ENCODE results near the gene NPHP3.

NPHP3 gene

DNA sequence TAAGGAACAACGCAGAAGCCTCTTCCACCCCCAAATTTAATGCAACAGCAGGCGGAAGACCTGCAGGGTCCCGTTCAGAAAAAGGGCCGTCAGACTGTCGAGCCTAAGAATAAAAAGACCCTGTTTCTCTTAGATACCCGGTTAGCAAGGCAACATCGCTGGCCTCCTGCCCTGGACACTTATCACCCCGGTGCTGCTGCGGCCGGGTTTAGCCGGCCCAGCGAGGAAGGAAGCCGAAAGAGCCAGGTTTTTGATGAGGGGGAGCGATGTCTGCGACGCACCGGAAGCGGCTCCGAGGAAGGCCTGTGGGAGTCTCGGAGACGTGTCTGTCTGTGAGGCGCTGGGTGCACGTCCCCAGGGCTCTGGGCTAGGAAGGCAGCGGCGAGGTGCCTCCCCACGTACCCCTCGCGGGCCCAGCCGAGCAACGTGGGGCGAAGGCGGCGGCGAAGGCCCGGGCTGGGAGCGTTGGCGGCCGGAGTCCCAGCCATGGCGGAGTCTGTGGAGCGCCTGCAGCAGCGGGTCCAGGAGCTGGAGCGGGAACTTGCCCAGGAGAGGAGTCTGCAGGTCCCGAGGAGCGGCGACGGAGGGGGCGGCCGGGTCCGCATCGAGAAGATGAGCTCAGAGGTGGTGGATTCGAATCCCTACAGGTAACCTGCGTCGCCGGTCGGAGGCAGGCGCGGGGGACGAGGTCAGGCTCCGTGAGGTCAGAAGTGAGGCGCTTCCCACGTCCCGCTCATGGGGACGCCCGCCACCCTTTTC lies 62.0 kb downstream of the NPHP3 start, which contains the start of gene UBA5:
UBA5 (plus strand) TSS at position 278 of the 759 bp plus-strand sequence; CDS start at position 487, 209 bp downstream.
- peak within 1 kb of the TSS; percentile 80 for H3K4me3 ChIP-seq (ENCODE audit: low read length)
- no peaks in the 10 kb centered on the region for H3K36me3 ChIP-seq (ENCODE audit: control insufficient read depth, insufficient read depth, low read length)
- no peaks in the 10 kb centered on the region for H3K4me1 ChIP-seq (ENCODE audit: control insufficient read depth, insufficient read depth, low read length)
- no peaks in the 10 kb centered on the region for H3K9me3 ChIP-seq (ENCODE audit: control insufficient read depth, insufficient read depth, low read length)
- DNase-seq (ENCODE audit: low read depth, low spot score): no peak
- no peak within 1 kb of the TSS for H3K27ac ChIP-seq (ENCODE audit: low read length)
- no peaks in the 10 kb centered on the region for H3K27me3 ChIP-seq (ENCODE audit: control insufficient read depth, insufficient read depth, low read length)
- WGBS (ENCODE audit: insufficient coverage, insufficient read length): no CpG with 5 or more reads among the region's 64 CpGs

DNA sequence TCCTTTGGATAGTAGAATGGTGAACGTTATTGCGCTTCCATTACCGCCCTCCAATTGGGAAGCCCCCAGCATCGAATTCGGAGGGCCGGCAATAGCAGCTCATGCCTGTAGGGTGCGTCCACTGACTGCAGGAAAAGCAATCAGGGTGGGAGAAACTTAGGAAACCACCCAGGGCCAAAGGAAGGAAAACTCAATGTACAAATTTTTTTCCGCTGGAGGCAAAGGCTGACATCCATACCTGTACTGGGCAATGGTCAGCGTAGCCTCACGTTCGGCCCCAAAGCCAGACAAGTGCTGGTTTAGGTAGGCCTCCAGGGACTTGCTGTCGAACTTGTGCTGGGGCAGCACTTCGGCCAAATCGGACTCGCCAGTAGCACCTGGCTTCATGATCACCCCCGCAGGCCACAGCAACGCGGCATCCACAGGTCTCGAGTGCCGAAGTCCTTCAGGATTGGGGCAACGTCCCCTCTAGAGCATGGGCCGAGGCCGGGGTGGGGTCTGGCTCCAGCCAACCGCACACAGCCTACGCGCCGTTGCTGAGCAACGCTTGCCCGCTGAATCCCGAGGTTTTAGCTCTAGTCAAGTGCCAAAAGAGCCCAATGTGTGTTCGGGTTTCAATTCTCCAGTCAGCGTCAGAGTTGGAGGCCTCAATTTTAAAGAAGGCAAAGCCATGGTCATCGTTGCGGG lies 62.7 kb downstream of the NPHP3 start, which contains the start of gene ACAD11:
ACAD11 (minus strand) TSS at position 445 of the 687 bp plus-strand sequence; CDS start at position 387, 58 bp downstream.
- no CpG with 5 or more reads among the region's 34 CpGs for WGBS (ENCODE audit: insufficient coverage, insufficient read length)
- H3K27me3 ChIP-seq (ENCODE audit: control insufficient read depth, insufficient read depth, low read length): no peaks in the 10 kb centered on the region
- H3K4me3 ChIP-seq (ENCODE audit: low read length): peak within 1 kb of the TSS; percentile 80
- H3K4me1 ChIP-seq (ENCODE audit: control insufficient read depth, insufficient read depth, low read length): no peaks in the 10 kb centered on the region
- no peak within 1 kb of the TSS for H3K27ac ChIP-seq (ENCODE audit: low read length)
- no peaks in the 10 kb centered on the region for H3K36me3 ChIP-seq (ENCODE audit: control insufficient read depth, insufficient read depth, low read length)
- no peaks in the 10 kb centered on the region for H3K9me3 ChIP-seq (ENCODE audit: control insufficient read depth, insufficient read depth, low read length)
- no peak for DNase-seq (ENCODE audit: low read depth, low spot score)

DNA sequence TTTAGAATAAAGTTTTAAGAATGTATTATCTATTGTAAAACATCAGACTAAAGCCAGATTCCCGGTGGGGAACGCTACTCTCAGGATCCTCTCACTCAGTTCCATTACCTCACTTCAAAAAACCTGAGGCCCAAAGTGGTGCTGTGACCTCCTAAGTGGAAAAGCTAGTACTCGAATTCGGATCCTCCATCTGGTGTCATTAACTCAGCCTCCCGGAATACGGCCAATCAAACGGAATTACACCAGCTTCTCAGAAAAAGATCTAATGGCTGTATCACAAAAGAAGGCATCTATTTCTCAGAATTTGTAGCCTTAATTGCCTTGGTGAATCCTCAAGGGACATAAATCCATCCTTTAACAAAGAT lies 63.2 kb downstream of the NPHP3 start:
- H3K4me1 ChIP-seq (ENCODE audit: control insufficient read depth, insufficient read depth, low read length): no peaks in the 10 kb centered on the region
- no peaks in the 10 kb centered on the region for H3K27me3 ChIP-seq (ENCODE audit: control insufficient read depth, insufficient read depth, low read length)
- H3K9me3 ChIP-seq (ENCODE audit: control insufficient read depth, insufficient read depth, low read length): no peaks in the 10 kb centered on the region
- H3K36me3 ChIP-seq (ENCODE audit: control insufficient read depth, insufficient read depth, low read length): no peaks in the 10 kb centered on the region
- WGBS (ENCODE audit: insufficient coverage, insufficient read length): no CpG with 5 or more reads among the region's 7 CpGs
- no peak for DNase-seq (ENCODE audit: low read depth, low spot score)
- peak overlapping the region; percentile 80; the same call in 1 of the 2 replicates for H3K4me3 ChIP-seq (ENCODE audit: low read length)
- no peak overlapping the region for H3K27ac ChIP-seq (ENCODE audit: low read length)

DNA sequence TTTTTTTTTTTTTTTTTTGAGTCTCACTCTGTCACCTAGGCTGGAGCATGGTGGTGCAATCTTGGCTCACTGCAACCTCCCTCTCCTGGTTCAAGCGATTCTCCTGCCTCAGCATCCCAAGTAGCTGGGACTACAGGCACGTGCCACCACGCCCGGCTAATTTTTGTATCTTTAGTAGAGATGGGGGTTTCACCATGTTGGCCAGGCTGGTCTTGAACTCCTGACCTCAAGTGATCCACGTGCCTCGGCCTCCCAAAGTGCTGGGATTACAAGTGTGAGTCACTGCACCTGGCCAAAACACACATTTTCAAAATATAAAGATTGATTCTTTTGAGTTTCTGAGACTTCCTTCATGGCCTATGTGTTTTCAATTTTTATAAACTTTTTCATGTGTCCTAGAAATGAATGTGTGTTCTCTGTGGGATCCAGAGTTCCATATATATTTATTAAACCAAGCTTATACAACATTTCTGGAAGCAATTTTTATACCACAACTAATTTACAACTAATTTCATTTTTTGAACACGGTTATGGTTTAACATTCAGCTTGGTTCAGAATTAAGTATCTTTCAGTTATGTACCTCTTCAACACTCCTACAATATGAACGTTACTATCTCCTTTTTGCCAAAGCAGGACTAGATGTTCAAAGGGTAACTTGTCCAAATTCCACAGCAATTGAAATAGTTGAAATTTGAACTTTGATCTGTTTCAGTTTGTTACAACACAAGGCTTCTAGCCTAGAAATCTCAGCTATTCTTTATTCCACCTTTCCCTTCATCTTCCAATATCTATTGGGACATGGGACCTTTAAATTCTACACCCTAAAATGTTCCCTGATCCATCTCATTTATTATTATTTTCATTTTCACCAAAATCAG lies 64.1 kb downstream of the NPHP3 start:
- H3K27ac ChIP-seq (ENCODE audit: low read length): no peak overlapping the region
- no peaks in the 10 kb centered on the region for H3K4me1 ChIP-seq (ENCODE audit: control insufficient read depth, insufficient read depth, low read length)
- no CpG with 5 or more reads among the region's 8 CpGs for WGBS (ENCODE audit: insufficient coverage, insufficient read length)
- no peak for DNase-seq (ENCODE audit: low read depth, low spot score)
- H3K4me3 ChIP-seq (ENCODE audit: low read length): no peak overlapping the region
- no peaks in the 10 kb centered on the region for H3K9me3 ChIP-seq (ENCODE audit: control insufficient read depth, insufficient read depth, low read length)
- H3K36me3 ChIP-seq (ENCODE audit: control insufficient read depth, insufficient read depth, low read length): no peaks in the 10 kb centered on the region
- H3K27me3 ChIP-seq (ENCODE audit: control insufficient read depth, insufficient read depth, low read length): no peaks in the 10 kb centered on the region

DNA sequence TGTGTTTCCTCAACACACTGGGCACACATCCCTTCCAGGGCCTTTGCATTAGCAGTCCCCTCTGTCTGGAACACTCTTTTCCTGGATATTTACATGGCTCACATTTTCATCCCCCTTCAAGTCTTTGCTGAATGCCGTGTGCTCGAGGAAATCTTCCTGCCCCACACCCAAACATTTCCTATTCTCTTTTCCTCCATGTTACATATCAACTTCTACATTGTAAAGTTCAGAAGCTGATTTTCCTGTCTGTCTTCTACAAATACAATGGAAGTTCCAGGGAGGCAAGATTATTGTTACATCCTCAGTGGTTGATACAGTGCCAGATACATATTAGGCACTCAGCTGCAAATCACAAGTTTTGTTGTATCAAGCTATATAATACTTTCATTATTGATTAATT lies 66.7 kb downstream of the NPHP3 start:
- no peaks in the 10 kb centered on the region for H3K4me1 ChIP-seq (ENCODE audit: control insufficient read depth, insufficient read depth, low read length)
- DNase-seq (ENCODE audit: low read depth, low spot score): no peak
- no peaks in the 10 kb centered on the region for H3K27me3 ChIP-seq (ENCODE audit: control insufficient read depth, insufficient read depth, low read length)
- no CpG with 5 or more reads among the region's 2 CpGs for WGBS (ENCODE audit: insufficient coverage, insufficient read length)
- no peaks in the 10 kb centered on the region for H3K36me3 ChIP-seq (ENCODE audit: control insufficient read depth, insufficient read depth, low read length)
- no peak overlapping the region for H3K4me3 ChIP-seq (ENCODE audit: low read length)
- H3K9me3 ChIP-seq (ENCODE audit: control insufficient read depth, insufficient read depth, low read length): no peaks in the 10 kb centered on the region
- no peak overlapping the region for H3K27ac ChIP-seq (ENCODE audit: low read length)

DNA sequence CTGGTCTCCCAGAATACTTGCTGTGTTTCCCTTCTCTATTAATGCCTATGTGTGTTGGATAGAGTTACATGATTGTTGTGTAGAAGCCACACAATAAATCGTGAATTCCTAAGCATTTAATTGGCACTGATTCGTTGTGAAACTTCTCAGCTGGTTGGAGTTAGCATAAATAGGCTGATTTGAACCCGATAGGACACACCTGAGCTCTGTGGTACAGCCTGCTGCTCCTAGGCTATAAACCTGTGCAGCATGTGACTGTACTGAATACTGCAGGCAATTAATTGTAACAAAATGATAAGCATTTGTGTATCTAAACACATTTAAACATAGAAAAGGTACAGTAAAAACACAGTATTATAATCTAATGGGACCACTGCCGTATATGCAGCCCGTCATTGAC lies 67.5 kb downstream of the NPHP3 start:
- Histone ChIP-seq H3K27ac (ENCODE audit: low read length) (no peak overlapping the region), H3K9me3 (ENCODE audit: control insufficient read depth, insufficient read depth, low read length) (no peaks in the 10 kb centered on the region), H3K4me3 (ENCODE audit: low read length) (no peak overlapping the region), H3K27me3 (ENCODE audit: control insufficient read depth, insufficient read depth, low read length) (no peaks in the 10 kb centered on the region), H3K4me1 (ENCODE audit: control insufficient read depth, insufficient read depth, low read length) (no peaks in the 10 kb centered on the region), H3K36me3 (ENCODE audit: control insufficient read depth, insufficient read depth, low read length) (no peaks in the 10 kb centered on the region)
- WGBS (ENCODE audit: insufficient coverage, insufficient read length): no CpG with 5 or more reads among the region's 5 CpGs
- DNase-seq (ENCODE audit: low read depth, low spot score): no peak

DNA sequence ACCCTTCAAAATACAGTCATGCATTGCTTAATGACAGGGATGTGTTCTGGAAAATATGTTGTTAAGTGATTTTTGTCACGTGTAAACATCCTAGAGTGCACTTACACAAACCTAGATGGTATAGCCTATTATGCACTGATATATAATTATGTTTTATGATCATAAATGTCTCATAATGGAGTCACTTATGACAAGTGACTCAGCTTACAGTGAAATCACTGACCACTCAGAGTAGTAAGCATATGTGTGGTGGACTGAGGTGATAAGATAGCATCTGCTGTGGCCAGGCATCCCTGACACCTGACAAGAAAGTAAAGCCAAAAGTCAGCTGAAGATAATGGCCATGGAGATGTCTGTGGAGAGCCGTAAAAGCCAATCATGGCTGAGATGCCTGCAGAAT lies 68.0 kb downstream of the NPHP3 start:
- no CpG with 5 or more reads among the region's 2 CpGs for WGBS (ENCODE audit: insufficient coverage, insufficient read length)
- H3K36me3 ChIP-seq (ENCODE audit: control insufficient read depth, insufficient read depth, low read length): no peaks in the 10 kb centered on the region
- H3K4me1 ChIP-seq (ENCODE audit: control insufficient read depth, insufficient read depth, low read length): no peaks in the 10 kb centered on the region
- H3K27ac ChIP-seq (ENCODE audit: low read length): no peak overlapping the region
- no peak overlapping the region for H3K4me3 ChIP-seq (ENCODE audit: low read length)
- no peak for DNase-seq (ENCODE audit: low read depth, low spot score)
- H3K9me3 ChIP-seq (ENCODE audit: control insufficient read depth, insufficient read depth, low read length): no peaks in the 10 kb centered on the region
- no peaks in the 10 kb centered on the region for H3K27me3 ChIP-seq (ENCODE audit: control insufficient read depth, insufficient read depth, low read length)

DNA sequence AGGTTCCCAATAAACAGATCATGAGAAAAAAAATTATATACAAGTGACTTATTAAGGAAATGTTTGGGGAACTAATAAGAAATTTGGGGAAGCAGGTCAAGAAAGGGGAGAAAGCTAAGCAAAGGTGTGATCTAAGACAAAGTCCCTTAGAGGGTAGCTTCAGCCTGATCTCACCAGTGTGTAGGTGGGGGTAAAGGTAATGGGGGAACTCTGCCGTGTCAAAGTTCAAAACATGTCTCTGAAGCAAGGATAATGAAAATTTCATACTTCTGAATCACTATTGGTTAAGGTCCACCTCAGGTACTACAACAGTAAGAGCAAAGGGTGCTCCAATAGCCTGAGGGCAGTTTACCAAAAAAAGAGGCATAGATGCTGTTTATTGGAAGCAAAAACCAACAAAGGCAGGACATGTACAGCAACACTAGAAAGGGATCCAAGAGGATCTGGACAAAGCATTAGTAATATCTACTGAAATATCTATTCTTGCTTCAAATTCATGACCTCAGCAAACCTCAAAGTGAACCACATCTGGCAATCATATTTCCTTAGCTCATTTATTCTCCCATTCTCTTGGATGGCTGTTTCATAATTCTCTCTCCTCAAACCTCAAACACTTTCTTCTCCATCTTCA lies 69.5 kb downstream of the NPHP3 start:
- Histone ChIP-seq H3K27ac (ENCODE audit: low read length) (no peak overlapping the region), H3K4me3 (ENCODE audit: low read length) (no peak overlapping the region), H3K4me1 (ENCODE audit: control insufficient read depth, insufficient read depth, low read length) (no peaks in the 10 kb centered on the region), H3K36me3 (ENCODE audit: control insufficient read depth, insufficient read depth, low read length) (no peaks in the 10 kb centered on the region), H3K27me3 (ENCODE audit: control insufficient read depth, insufficient read depth, low read length) (no peaks in the 10 kb centered on the region), H3K9me3 (ENCODE audit: control insufficient read depth, insufficient read depth, low read length) (no peaks in the 10 kb centered on the region)
- no CpG with 5 or more reads among the region's 1 CpG for WGBS (ENCODE audit: insufficient coverage, insufficient read length)
- no peak for DNase-seq (ENCODE audit: low read depth, low spot score)

DNA sequence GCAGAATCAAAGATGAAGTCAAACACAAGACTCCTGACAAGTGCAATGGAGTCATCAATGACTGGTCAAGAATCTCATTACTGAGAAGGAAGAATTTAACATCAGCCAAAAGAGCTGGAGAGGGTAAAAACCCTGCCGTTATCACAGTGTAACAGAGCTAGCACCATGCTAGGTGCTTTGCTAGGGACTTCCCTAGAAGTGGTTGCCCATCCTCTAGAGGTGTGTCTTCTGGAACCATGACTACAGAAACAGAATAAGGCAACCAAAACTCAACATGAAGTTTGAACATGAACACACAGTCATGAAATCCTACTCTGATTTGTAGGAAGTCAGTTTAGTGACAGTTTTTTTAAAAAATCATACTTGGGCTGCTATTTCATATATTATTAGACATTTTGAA lies 72.1 kb downstream of the NPHP3 start:
- H3K9me3 ChIP-seq (ENCODE audit: control insufficient read depth, insufficient read depth, low read length): no peaks in the 10 kb centered on the region
- no peaks in the 10 kb centered on the region for H3K4me1 ChIP-seq (ENCODE audit: control insufficient read depth, insufficient read depth, low read length)
- DNase-seq (ENCODE audit: low read depth, low spot score): no peak
- WGBS (ENCODE audit: insufficient coverage, insufficient read length): no CpG with 5 or more reads among the region's 1 CpG
- H3K27ac ChIP-seq (ENCODE audit: low read length): no peak overlapping the region
- H3K36me3 ChIP-seq (ENCODE audit: control insufficient read depth, insufficient read depth, low read length): no peaks in the 10 kb centered on the region
- no peaks in the 10 kb centered on the region for H3K27me3 ChIP-seq (ENCODE audit: control insufficient read depth, insufficient read depth, low read length)
- no peak overlapping the region for H3K4me3 ChIP-seq (ENCODE audit: low read length)

DNA sequence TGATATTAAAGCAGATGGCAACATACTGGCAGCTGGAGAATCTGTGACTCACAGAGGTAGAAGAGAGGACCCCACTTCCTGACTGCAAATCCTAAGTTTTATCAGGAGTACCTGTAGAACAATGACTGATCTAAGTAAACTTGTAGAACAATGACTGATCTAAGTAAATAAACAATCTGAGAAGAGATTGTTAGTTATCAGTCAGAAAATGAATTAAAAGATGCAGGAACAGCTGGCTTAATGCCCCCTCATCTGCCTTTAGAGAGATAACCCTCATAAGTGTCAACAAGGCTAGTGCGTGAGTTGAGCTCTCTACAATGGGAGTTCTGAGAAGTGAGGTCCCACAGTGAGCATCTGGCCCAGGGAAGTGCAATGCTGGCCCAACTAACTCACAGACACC lies 77.2 kb downstream of the NPHP3 start:
- no peaks in the 10 kb centered on the region for H3K27me3 ChIP-seq (ENCODE audit: control insufficient read depth, insufficient read depth, low read length)
- H3K27ac ChIP-seq (ENCODE audit: low read length): no peak overlapping the region
- WGBS (ENCODE audit: insufficient coverage, insufficient read length): no CpG with 5 or more reads among the region's 1 CpG
- no peak for DNase-seq (ENCODE audit: low read depth, low spot score)
- no peaks in the 10 kb centered on the region for H3K36me3 ChIP-seq (ENCODE audit: control insufficient read depth, insufficient read depth, low read length)
- no peak overlapping the region for H3K4me3 ChIP-seq (ENCODE audit: low read length)
- no peaks in the 10 kb centered on the region for H3K9me3 ChIP-seq (ENCODE audit: control insufficient read depth, insufficient read depth, low read length)
- no peaks in the 10 kb centered on the region for H3K4me1 ChIP-seq (ENCODE audit: control insufficient read depth, insufficient read depth, low read length)
